ENCODE data around the gene FBXL17. TPM values are rescaled to one million over a fixed set of nuclear protein-coding genes. Genes with fewer than 3 reads are reported as not detected.

Gene FBXL17
- total RNA-seq, 1 donor from 2014 or later, result 12.7 TPM

GRCh38 chr5:107813559-107813958 lies 568.3 kb downstream of the FBXL17 start:
- H3K27me3 ChIP-seq (ENCODE audit: insufficient read depth, low read length), result no peaks in the 10 kb centered on the region
- peak overlapping the region; percentile 21 for H3K4me2 ChIP-seq (ENCODE audit: low read length)
- TF ChIP-seq EZH2 (IDR thresholded peaks at IDR 0.05; ENCODE audit: insufficient read depth, low read length), result no peak
- TF ChIP-seq, protein P1, sequence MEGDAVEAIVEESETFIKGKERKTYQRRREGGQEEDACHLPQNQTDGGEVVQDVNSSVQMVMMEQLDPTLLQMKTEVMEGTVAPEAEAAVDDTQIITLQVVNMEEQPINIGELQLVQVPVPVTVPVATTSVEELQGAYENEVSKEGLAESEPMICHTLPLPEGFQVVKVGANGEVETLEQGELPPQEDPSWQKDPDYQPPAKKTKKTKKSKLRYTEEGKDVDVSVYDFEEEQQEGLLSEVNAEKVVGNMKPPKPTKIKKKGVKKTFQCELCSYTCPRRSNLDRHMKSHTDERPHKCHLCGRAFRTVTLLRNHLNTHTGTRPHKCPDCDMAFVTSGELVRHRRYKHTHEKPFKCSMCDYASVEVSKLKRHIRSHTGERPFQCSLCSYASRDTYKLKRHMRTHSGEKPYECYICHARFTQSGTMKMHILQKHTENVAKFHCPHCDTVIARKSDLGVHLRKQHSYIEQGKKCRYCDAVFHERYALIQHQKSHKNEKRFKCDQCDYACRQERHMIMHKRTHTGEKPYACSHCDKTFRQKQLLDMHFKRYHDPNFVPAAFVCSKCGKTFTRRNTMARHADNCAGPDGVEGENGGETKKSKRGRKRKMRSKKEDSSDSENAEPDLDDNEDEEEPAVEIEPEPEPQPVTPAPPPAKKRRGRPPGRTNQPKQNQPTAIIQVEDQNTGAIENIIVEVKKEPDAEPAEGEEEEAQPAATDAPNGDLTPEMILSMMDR (IDR thresholded peaks at IDR 0.05; ENCODE audit: insufficient read depth, low read depth, low read length), result no peak
- peak overlapping the region; percentile 39 for H3K27ac ChIP-seq (ENCODE audit: low read depth, low read length)
- H3K4me3 ChIP-seq (ENCODE audit: insufficient read depth, low read depth, low read length), result no peak overlapping the region
- no peaks in the 10 kb centered on the region for H3K9me3 Mint-ChIP-seq (ENCODE audit: unreplicated experiment)
- peak overlapping the region; percentile 95 for H3K27ac Mint-ChIP-seq (ENCODE audit: unreplicated experiment)
- no peaks in the 10 kb centered on the region for H4K20me1 ChIP-seq (ENCODE audit: insufficient read depth, low read length)
- FAIRE-seq (no peak), DNase-seq (ENCODE audit: low read depth) (no peak)
- no peaks in the 10 kb centered on the region for H3K79me2 ChIP-seq (ENCODE audit: insufficient read depth, low read length)
- peaks cover 26% of the 10 kb centered on the region for H3K4me1 Mint-ChIP-seq (ENCODE audit: low read depth, unreplicated experiment)
- no peaks in the 10 kb centered on the region for H3K9me3 ChIP-seq (ENCODE audit: insufficient read depth, low read depth, low read length)
- H3K36me3 Mint-ChIP-seq (ENCODE audit: low read depth, unreplicated experiment), result no peaks in the 10 kb centered on the region
- H3K36me3 ChIP-seq (ENCODE audit: insufficient read depth, low read length), result no peaks in the 10 kb centered on the region
- H3K9ac ChIP-seq (ENCODE audit: low read length), result no peak overlapping the region
- no peak overlapping the region for H2AFZ ChIP-seq (ENCODE audit: low read depth, low read length)
- H3K27me3 Mint-ChIP-seq (ENCODE audit: low read depth, unreplicated experiment), result no peaks in the 10 kb centered on the region
- no peak overlapping the region for H3K4me3 Mint-ChIP-seq (ENCODE audit: unreplicated experiment)
- H3K4me1 ChIP-seq (ENCODE audit: insufficient read depth, low read length), result peaks cover 23% of the 10 kb centered on the region

GRCh38 chr5:107812570-107813141 lies 569.2 kb downstream of the FBXL17 start:
- Mint-ChIP-seq H3K27ac (ENCODE audit: unreplicated experiment) (peak overlapping the region; percentile 95), H3K9me3 (ENCODE audit: unreplicated experiment) (no peaks in the 10 kb centered on the region), H3K27me3 (ENCODE audit: low read depth, unreplicated experiment) (no peaks in the 10 kb centered on the region), H3K4me1 (ENCODE audit: low read depth, unreplicated experiment) (peaks cover 26% of the 10 kb centered on the region), H3K4me3 (ENCODE audit: unreplicated experiment) (no peak overlapping the region), H3K36me3 (ENCODE audit: low read depth, unreplicated experiment) (no peaks in the 10 kb centered on the region)
- no peaks in the 10 kb centered on the region for H3K27me3 ChIP-seq (ENCODE audit: insufficient read depth, low read length)
- TF ChIP-seq, protein P1 (IDR thresholded peaks at IDR 0.05; ENCODE audit: insufficient read depth, low read depth, low read length), result no peak
- TF ChIP-seq EZH2 (IDR thresholded peaks at IDR 0.05; ENCODE audit: insufficient read depth, low read length), result no peak
- H3K79me2 ChIP-seq (ENCODE audit: insufficient read depth, low read length), result no peaks in the 10 kb centered on the region
- peak; percentile 86 for DNase-seq (ENCODE audit: low read depth)
- no peak for FAIRE-seq
- H3K4me2 ChIP-seq (ENCODE audit: low read length), result peak overlapping the region; percentile 66
- H3K36me3 ChIP-seq (ENCODE audit: insufficient read depth, low read length), result no peaks in the 10 kb centered on the region
- H3K27ac ChIP-seq (ENCODE audit: low read depth, low read length), result peak overlapping the region; percentile 53
- no peaks in the 10 kb centered on the region for H3K9me3 ChIP-seq (ENCODE audit: insufficient read depth, low read depth, low read length)
- peaks cover 25% of the 10 kb centered on the region for H3K4me1 ChIP-seq (ENCODE audit: insufficient read depth, low read length)
- H3K4me3 ChIP-seq (ENCODE audit: insufficient read depth, low read depth, low read length), result no peak overlapping the region
- no peaks in the 10 kb centered on the region for H4K20me1 ChIP-seq (ENCODE audit: insufficient read depth, low read length)
- H3K9ac ChIP-seq (ENCODE audit: low read length), result peak overlapping the region; percentile 54
- H2AFZ ChIP-seq (ENCODE audit: low read depth, low read length), result peak overlapping the region; percentile 22
